Measurements from ENCODE around the gene PKD1L1.

- TF ChIP-seq POLR2A (IDR thresholded peaks at IDR 0.05; ENCODE audit: low read depth, low read length) (no peak), POLR2AphosphoS5 (IDR thresholded peaks at IDR 0.05; ENCODE audit: low read depth, low read length) (no peak)
These were observed 39.5 kb downstream of the PKD1L1 start for GRCh38 chr7:47908720-47909119.
